Stimulated activated effector memory CD8-positive, alpha-beta T cell treated with anti-CD3 and anti-CD28 coated beads, Interleukin-12 subunit alpha, Interleukin-12 subunit beta, amount 100 ng/mL, for 72 hours (primary cell): Measurements from ENCODE around the gene IL13RA1.
A peak's percentile ranks its signal among the peaks of the same experiment; 100 is the strongest.

Experiments
- ATAC-seq: fragments of 150-1000 bp; cut with Tn5 transposase; 2 replicates; pipeline ENCODE4 v1.10.0; 2021
- DNase-seq, 2 donors: peaks; one replicate each; pipeline ENCODE4 v3.0.0; 2021 to 2022; ENCODE audit warnings: low spot score in 2 of 2
- H3K27ac Mint-ChIP-seq: one replicate; pipeline ENCODE4 v1.8.0; 2022; ENCODE audit warnings: mild to moderate bottlenecking, mixed read lengths
- H3K36me3 Mint-ChIP-seq: one replicate; pipeline ENCODE4 v1.8.0; 2022; ENCODE audit warnings: mild to moderate bottlenecking, mixed read lengths
- H3K4me1 Mint-ChIP-seq: one replicate; pipeline ENCODE4 v1.8.0; 2022; ENCODE audit warnings: mixed read lengths
- H3K4me3 Mint-ChIP-seq: one replicate; pipeline ENCODE4 v1.8.0; 2022; ENCODE audit warnings: mild to moderate bottlenecking, mixed read lengths
- H3K9me3 Mint-ChIP-seq: one replicate; pipeline ENCODE4 v1.8.0; 2022; ENCODE audit warnings: mixed read lengths

IL13RA1 gene

GRCh38 chrX:118751950-118752783 is 24.8 kb downstream of the IL13RA1 start:
- no peak for DNase-seq
- H3K9me3 Mint-ChIP-seq = no peaks in the 10 kb centered on the region
- no peak overlapping the region for H3K27ac Mint-ChIP-seq
- no peak overlapping the region for H3K4me3 Mint-ChIP-seq
- no peaks in the 10 kb centered on the region for H3K4me1 Mint-ChIP-seq
- ATAC-seq = no peak
- no peaks in the 10 kb centered on the region for H3K36me3 Mint-ChIP-seq

DNA sequence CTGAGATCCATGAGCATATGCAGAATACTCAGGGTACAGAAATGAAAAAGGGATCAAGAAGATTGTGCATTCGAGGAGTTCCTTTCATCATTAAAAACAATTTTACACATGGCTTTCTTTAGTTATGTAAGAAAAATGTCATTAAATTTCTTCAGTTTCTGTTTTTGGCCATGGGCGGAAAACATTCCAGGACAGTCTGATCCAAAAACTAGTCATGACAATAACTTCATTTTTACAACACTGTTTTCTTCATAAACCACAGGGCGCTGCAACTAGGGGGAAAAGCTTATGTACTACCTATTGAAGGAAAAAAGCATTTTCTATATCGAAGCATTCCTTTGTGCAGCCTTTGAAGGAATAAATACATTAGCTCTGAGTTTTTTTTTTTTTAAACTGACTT is 28.2 kb downstream of the IL13RA1 start:
- H3K36me3 Mint-ChIP-seq = no peaks in the 10 kb centered on the region
- H3K4me1 Mint-ChIP-seq = no peaks in the 10 kb centered on the region
- H3K9me3 Mint-ChIP-seq = no peaks in the 10 kb centered on the region
- H3K27ac Mint-ChIP-seq = no peak overlapping the region
- ATAC-seq (no peak), DNase-seq (no peak)
- no peak overlapping the region for H3K4me3 Mint-ChIP-seq

GRCh38 chrX:118756101-118756500 is 28.7 kb downstream of the IL13RA1 start:
- Mint-ChIP-seq H3K9me3 (no peaks in the 10 kb centered on the region), H3K27ac (no peak overlapping the region), H3K4me3 (no peak overlapping the region), H3K4me1 (no peaks in the 10 kb centered on the region), H3K36me3 (no peaks in the 10 kb centered on the region)
- DNase-seq (no peak), ATAC-seq (no peak)

GRCh38 chrX:118758511-118758910 is 31.1 kb downstream of the IL13RA1 start:
- DNase-seq = no peak
- no peak overlapping the region for H3K27ac Mint-ChIP-seq
- no peaks in the 10 kb centered on the region for H3K36me3 Mint-ChIP-seq
- H3K9me3 Mint-ChIP-seq = no peaks in the 10 kb centered on the region
- no peak overlapping the region for H3K4me3 Mint-ChIP-seq
- no peaks in the 10 kb centered on the region for H3K4me1 Mint-ChIP-seq
- ATAC-seq = no peak

GRCh38 chrX:118760025-118760424 is 32.6 kb downstream of the IL13RA1 start:
- ATAC-seq (no peak), DNase-seq (no peak)
- no peaks in the 10 kb centered on the region for H3K9me3 Mint-ChIP-seq
- H3K4me3 Mint-ChIP-seq = no peak overlapping the region
- no peak overlapping the region for H3K27ac Mint-ChIP-seq
- H3K36me3 Mint-ChIP-seq = no peaks in the 10 kb centered on the region
- no peaks in the 10 kb centered on the region for H3K4me1 Mint-ChIP-seq

GRCh38 chrX:118761939-118762707 is 34.7 kb downstream of the IL13RA1 start:
- H3K4me3 Mint-ChIP-seq = no peak overlapping the region
- DNase-seq (no peak), ATAC-seq (no peak)
- no peaks in the 10 kb centered on the region for H3K36me3 Mint-ChIP-seq
- H3K4me1 Mint-ChIP-seq = no peaks in the 10 kb centered on the region
- no peaks in the 10 kb centered on the region for H3K9me3 Mint-ChIP-seq
- H3K27ac Mint-ChIP-seq = no peak overlapping the region

GRCh38 chrX:118763489-118763888 is 36.1 kb downstream of the IL13RA1 start:
- Mint-ChIP-seq H3K4me1 (no peaks in the 10 kb centered on the region), H3K27ac (no peak overlapping the region), H3K36me3 (no peaks in the 10 kb centered on the region), H3K4me3 (no peak overlapping the region), H3K9me3 (no peaks in the 10 kb centered on the region)
- ATAC-seq = no peak
- no peak for DNase-seq

DNA sequence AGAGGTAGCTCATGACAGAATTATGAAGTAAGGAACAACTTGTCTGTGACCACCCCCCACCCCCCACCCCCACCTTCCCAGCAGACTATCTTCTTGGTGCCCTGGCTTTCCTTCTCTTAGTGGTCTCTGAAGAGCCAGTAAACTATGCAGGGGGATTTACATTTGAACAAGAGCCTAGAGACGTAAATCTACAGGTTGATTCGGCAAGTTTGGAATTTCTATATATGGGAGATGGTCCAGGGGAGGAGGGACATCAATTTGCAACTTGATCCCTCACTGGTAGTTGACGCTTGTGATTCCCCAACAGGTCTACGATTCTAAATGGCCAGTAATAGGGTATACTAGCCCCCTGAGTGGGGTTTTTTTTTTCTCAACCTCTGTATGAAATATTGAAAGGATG is 36.7 kb downstream of the IL13RA1 start:
- DNase-seq (no peak), ATAC-seq (no peak)
- no peaks in the 10 kb centered on the region for H3K9me3 Mint-ChIP-seq
- no peaks in the 10 kb centered on the region for H3K4me1 Mint-ChIP-seq
- no peak overlapping the region for H3K4me3 Mint-ChIP-seq
- H3K27ac Mint-ChIP-seq = no peak overlapping the region
- no peaks in the 10 kb centered on the region for H3K36me3 Mint-ChIP-seq

GRCh38 chrX:118770133-118770760 is 42.8 kb downstream of the IL13RA1 start:
- Mint-ChIP-seq H3K9me3 (no peaks in the 10 kb centered on the region), H3K4me3 (no peak overlapping the region), H3K36me3 (no peaks in the 10 kb centered on the region), H3K27ac (no peak overlapping the region), H3K4me1 (no peaks in the 10 kb centered on the region)
- DNase-seq (no peak), ATAC-seq (no peak)

- DNase-seq (no peak), ATAC-seq (no peak)
- Mint-ChIP-seq H3K4me3 (no peak overlapping the region), H3K27ac (no peak overlapping the region), H3K4me1 (no peaks in the 10 kb centered on the region), H3K9me3 (no peaks in the 10 kb centered on the region), H3K36me3 (no peaks in the 10 kb centered on the region)
Measured at GRCh38 chrX:118772051-118772450, 44.6 kb downstream of the IL13RA1 start.

- no peaks in the 10 kb centered on the region for H3K9me3 Mint-ChIP-seq
- no peak overlapping the region for H3K4me3 Mint-ChIP-seq
- DNase-seq (no peak), ATAC-seq (no peak)
- no peaks in the 10 kb centered on the region for H3K4me1 Mint-ChIP-seq
- H3K27ac Mint-ChIP-seq = no peak overlapping the region
- H3K36me3 Mint-ChIP-seq = no peaks in the 10 kb centered on the region
Measured at GRCh38 chrX:118773782-118774181, 46.4 kb downstream of the IL13RA1 start.

DNA sequence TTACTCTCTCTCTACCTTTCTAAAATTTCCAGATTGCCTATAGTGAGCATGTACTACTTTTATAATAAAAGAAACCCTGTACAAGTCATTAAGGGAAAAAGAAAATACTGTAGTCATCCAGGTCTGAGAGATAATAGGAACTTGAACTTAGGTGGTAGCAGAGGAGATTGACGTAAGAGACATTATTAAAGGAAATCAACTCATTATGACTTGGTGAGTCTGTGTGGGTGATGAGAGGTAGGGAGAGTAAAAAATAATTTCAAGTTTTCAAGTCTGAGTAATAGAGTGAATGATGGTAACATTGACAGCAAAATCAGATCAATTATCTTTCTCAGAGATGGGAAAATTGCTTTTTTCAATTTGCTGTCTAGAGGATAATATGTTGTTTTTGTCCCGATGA is 52.2 kb downstream of the IL13RA1 start:
- Mint-ChIP-seq H3K9me3 (no peaks in the 10 kb centered on the region), H3K4me3 (no peak overlapping the region), H3K36me3 (no peaks in the 10 kb centered on the region), H3K27ac (no peak overlapping the region), H3K4me1 (no peaks in the 10 kb centered on the region)
- DNase-seq (no peak), ATAC-seq (peak; percentile 70)

- no peak overlapping the region for H3K4me3 Mint-ChIP-seq
- no peaks in the 10 kb centered on the region for H3K36me3 Mint-ChIP-seq
- ATAC-seq (no peak), DNase-seq (no peak)
- no peaks in the 10 kb centered on the region for H3K9me3 Mint-ChIP-seq
- H3K4me1 Mint-ChIP-seq = no peaks in the 10 kb centered on the region
- no peak overlapping the region for H3K27ac Mint-ChIP-seq
Measured at GRCh38 chrX:118780509-118780908, 53.1 kb downstream of the IL13RA1 start.

DNA sequence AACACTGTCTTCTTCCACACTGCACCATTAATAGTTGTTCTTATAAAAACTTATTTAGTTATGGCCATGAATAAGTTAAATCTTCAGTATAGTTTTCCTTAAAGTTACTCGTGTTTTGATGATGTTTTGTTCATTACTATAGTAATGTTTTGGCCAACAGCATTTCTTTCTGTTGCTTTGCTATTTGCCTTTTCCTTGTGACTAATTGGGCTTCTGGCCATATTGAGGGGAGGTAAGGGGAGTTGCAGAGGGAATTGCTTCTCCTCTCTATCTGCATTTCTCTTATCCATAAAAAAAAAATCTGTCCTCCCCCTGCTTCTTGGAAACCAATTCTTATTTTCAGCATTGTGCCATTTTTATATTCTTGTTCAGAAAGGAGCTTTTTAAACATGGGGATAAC is 53.5 kb downstream of the IL13RA1 start:
- H3K27ac Mint-ChIP-seq = no peak overlapping the region
- no peaks in the 10 kb centered on the region for H3K36me3 Mint-ChIP-seq
- no peaks in the 10 kb centered on the region for H3K4me1 Mint-ChIP-seq
- no peaks in the 10 kb centered on the region for H3K9me3 Mint-ChIP-seq
- DNase-seq (no peak), ATAC-seq (no peak)
- H3K4me3 Mint-ChIP-seq = no peak overlapping the region

DNA sequence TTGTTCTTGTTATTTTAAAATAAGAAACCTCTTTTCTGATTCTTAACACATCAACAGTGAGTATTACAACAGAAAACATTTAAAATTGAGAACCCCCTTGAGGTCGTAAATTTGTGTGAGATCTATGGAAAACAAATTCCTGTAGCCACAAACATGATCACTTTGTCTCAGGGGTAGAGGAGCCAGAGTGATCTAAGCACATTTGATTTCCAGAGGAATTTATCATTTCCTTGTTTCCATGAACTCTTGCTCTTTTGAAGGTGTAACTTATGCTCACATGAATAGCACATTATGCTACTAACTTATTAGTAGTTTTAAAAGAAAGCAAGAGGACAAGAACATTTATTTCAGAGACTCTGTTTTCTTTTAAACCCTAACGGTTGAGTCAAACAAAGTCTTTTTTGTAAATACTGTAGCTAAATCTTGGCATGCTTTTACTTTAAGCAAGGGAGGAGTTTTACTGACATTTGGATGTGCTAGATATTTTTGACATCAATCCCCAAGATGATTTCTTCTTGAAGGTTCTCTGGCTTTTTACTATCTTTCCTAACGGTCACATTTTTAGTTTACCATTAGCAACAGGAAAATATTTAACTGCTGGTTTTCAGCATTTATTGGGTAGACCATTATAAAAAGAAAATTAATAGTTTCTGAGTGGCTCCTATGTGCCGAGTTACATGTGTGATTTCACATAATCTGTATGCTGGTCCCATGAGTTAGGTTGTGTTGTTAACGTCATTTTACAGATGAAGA is 68.3 kb downstream of the IL13RA1 start:
- no peak for ATAC-seq

More for the DNA sequence above, 68.3 kb downstream of the IL13RA1 start:
- Mint-ChIP-seq H3K4me3 (no peak overlapping the region), H3K27ac (no peak overlapping the region), H3K4me1 (no peaks in the 10 kb centered on the region), H3K9me3 (no peaks in the 10 kb centered on the region), H3K36me3 (no peaks in the 10 kb centered on the region)
- no peak for DNase-seq
